LNCaP clone FGC (cell line): ENCODE data around the gene PNMA6E.

Experiments used
- DNase-seq: peaks from one replicate; pipeline ENCODE4 v3.0.0-alpha.2; 2011; ENCODE audit warnings: low read depth
- H3K4me3 ChIP-seq: 2 replicates; pipeline ENCODE4 v1.5.1; 2011; ENCODE audit warnings: mild to moderate bottlenecking, low read depth, low read length, control low read depth
- TF ChIP-seq, protein P1 (sequence below): IDR thresholded peaks from 2 replicates; pipeline ENCODE4 v1.5.1; 2012; ENCODE audit warnings: mild to moderate bottlenecking; ENCODE audit not compliant: control insufficient read depth, insufficient read depth; ENCODE audit errors: extremely low read depth

Gene PNMA6E

DNA sequence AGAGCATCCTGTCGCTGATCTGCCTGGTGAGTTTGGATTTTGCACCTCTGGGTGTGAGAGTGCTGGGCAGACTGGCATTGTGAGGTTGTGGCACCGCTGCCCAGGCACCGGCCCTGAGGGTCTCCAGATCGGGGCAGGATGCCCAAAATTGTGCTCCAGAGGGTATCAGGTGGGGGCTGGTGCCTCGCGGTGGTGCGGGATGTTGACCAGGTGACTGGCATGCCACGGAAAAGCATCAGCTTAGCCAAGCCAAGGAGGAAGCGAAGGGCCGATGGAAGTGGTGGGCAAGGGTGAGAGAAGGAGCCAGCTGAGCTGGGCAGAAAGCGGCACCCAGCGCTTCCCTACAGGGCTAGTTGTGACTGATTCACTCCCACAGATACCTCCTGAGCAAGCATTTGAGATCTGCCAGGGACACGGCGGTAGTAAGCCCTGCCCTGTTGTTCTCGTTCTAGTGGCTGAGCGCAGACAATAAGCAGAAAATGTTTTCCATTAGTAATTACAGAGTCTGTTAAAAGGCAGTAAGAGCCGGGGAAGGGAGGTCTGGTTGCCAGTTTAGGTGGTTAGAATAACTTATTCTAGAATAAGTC is 10.9 kb upstream of the PNMA6E start:
- TF ChIP-seq, protein P1, sequence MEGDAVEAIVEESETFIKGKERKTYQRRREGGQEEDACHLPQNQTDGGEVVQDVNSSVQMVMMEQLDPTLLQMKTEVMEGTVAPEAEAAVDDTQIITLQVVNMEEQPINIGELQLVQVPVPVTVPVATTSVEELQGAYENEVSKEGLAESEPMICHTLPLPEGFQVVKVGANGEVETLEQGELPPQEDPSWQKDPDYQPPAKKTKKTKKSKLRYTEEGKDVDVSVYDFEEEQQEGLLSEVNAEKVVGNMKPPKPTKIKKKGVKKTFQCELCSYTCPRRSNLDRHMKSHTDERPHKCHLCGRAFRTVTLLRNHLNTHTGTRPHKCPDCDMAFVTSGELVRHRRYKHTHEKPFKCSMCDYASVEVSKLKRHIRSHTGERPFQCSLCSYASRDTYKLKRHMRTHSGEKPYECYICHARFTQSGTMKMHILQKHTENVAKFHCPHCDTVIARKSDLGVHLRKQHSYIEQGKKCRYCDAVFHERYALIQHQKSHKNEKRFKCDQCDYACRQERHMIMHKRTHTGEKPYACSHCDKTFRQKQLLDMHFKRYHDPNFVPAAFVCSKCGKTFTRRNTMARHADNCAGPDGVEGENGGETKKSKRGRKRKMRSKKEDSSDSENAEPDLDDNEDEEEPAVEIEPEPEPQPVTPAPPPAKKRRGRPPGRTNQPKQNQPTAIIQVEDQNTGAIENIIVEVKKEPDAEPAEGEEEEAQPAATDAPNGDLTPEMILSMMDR, result no peak
- no peak for DNase-seq
- no peak overlapping the region for H3K4me3 ChIP-seq

DNA sequence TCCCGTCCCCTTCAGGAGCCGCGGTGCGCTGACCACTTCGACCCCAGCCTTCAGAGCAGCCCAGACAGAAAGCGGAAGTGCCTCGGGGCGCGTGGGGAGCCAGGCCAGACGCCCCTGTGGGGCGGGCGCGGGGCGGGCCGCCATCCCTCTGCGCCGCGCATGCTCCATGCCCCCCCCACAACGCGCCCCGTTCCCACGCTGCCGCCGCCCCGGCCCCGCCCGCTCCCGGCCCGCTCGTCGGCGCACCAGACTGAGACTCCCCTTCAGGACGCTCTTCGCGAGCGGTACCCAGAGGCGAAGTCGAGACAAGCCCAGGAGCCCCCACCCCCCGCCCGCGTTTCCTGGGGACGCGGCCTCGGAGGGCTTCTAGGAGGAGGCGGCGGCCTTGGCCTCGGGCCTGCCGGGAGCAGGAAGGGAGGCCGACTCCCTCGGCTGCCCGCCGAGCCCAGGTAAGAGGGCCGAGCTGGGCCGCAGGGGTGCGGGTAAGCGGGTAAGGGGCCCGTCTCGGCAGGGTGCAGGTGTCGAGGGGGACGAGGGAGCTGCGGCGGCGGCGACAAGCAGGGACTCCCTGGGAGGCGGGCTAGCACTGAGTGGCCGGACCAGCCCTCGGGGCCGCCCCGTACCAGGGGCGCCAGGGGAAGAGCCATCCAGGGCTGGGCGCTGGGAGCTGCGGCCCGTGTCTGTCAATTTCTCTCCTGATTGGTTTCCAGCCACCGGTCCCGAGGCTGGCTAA is 10.3 kb upstream of the PNMA6E start, which contains the start of gene ZFP92:
Gene ZFP92, plus strand, starts transcription at position 218 of the 733 bp plus-strand sequence. CDS start 6,851 bp downstream, outside the sequence.
- DNase-seq, result no peak
- TF ChIP-seq, protein P1, result no peak
- no peak within 1 kb of the TSS for H3K4me3 ChIP-seq

DNA sequence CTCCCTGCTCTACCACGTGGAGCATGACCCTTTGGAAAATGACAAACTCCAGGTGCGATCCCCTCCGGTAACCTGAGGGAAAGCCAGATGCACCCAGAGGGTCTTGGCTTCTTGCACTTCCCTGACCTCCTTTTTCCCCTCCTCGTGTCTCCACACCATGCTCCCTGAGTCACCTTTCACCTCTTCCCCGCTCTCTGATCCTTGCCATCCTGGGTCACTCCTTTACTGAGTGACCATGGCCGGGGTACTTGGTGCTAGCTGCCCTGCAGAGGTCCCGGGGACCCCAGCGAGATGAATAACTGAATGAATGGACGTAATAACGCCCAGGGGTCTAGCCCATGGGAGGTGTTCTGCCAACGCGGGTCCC is 9.7 kb upstream of the PNMA6E start:
- TF ChIP-seq, protein P1, result no peak
- H3K4me3 ChIP-seq, result no peak overlapping the region
- no peak for DNase-seq

DNA sequence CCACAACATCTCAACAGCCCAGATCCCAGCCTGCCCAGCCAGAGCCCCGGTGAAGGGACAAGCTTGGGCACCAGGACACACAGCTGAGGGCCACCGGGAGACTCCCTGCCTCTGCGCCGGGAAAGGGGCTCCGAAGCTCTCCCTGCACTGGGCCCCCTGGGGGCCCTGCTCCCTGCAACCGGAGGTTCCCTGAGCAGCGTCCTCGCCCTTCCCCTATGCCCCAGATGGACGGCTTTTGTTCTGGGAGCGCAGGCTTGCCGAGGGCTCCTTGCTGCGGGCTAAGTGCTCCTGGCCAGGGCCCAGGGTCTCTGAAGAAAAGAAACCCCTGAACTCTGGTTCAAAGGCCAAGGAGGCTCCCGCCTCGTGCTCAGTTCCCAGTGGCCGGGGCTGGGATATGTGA is 9.2 kb upstream of the PNMA6E start:
- H3K4me3 ChIP-seq, result no peak overlapping the region
- TF ChIP-seq, protein P1, result no peak
- DNase-seq, result no peak

DNA sequence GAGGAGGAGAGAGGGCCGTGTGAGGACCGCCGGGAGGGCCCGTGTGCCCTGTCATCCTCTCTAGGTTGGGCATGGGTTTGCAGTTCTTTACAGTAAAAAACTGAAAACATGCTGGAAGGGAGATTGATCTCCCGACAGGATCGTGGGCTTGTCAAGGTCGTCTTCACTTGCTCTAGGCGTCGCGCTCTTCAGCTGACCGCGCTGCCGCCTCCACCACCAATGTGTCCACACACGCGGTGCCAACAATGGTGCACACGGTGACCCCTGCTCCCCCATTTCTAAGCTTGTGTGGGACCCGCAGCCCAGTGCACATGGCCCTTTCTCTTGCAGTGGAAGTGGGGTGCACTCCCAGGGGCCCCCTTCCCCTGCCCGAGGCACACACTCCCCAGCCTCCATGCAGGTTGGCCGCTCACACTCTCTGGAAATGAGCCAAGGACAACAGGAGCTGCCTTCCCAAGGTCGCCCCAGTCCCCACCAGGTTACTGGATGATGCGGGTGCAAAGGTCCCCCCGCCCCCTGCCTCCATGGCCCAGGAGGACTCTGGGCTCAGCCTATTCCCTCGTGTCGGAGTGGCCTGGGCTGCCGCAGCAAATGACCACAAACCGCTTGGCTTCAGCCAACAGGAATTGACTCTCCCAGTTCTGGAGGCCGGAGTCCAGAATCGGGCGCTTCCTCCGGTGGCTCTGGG is 8.4 kb upstream of the PNMA6E start:
- TF ChIP-seq, protein P1, result no peak
- H3K4me3 ChIP-seq, result no peak overlapping the region
- no peak for DNase-seq

DNA sequence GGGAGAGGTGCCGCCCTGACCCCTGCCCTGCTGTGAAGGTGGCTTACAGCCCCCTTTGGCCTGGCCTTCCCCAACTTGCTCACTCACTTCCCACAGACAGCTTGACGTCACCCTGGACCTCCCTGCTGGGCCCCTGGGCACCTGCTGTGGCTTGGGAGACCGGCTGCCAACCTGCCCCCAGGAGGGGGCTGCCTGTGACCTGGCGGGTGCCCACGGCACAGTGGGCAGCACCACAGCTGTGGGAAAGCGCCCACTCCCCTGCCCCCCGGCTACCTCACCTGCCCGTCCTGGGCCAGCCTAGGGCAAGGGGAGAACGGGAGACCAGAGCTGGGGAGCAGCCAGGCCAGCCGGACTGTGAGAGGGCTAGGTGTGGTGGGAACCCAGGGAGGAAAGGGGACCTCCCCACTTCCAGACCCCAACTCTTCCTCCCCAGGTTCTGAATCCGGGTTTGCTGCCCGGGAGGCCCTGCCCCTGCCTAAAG is 7.8 kb upstream of the PNMA6E start:
- no peak for DNase-seq
- TF ChIP-seq, protein P1, result no peak
- H3K4me3 ChIP-seq, result no peak overlapping the region
